NT2/D1 (cell line): ENCODE results near the gene CHST4.
"Not testable (repeated sequence)": the region's sequence is repeated elsewhere in the genome, so short reads cannot be mapped to it uniquely, and the experiment has no call there.

Source experiments
- DNase-seq: peaks from one replicate; pipeline ENCODE4 v3.0.0-alpha.2; 2011; ENCODE audit warnings: low read depth, low spot score
- H3K27me3 ChIP-seq: 2 replicates; pipeline ENCODE4 v1.6.0; 2011; ENCODE audit warnings: mild to moderate bottlenecking; ENCODE audit not compliant: insufficient read length, insufficient read depth
- H3K36me3 ChIP-seq: 2 replicates; pipeline ENCODE4 v1.6.1; 2011; ENCODE audit warnings: mild to moderate bottlenecking, low read length, mixed read lengths; ENCODE audit not compliant: insufficient read depth, insufficient read length
- H3K4me1 ChIP-seq: 2 replicates; pipeline ENCODE4 v1.5.1; 2011; ENCODE audit not compliant: insufficient read depth, insufficient read length
- H3K4me3 ChIP-seq: 2 replicates; pipeline ENCODE4 v1.5.1; 2011; ENCODE audit warnings: low read depth; ENCODE audit not compliant: insufficient read length
- H3K9ac ChIP-seq: 2 replicates; pipeline ENCODE4 v1.6.0; 2011; ENCODE audit warnings: low read depth; ENCODE audit not compliant: insufficient read length
- H3K9me3 ChIP-seq: 2 replicates; pipeline ENCODE4 v1.5.1; 2011; ENCODE audit warnings: mild to moderate bottlenecking, low read length; ENCODE audit not compliant: insufficient read depth
- SUZ12 ChIP-seq: IDR thresholded peaks from 2 replicates; pipeline ENCODE4 v1.6.1; 2011; ENCODE audit not compliant: insufficient read length, insufficient read depth; ENCODE audit errors: extremely low read depth
- YY1 ChIP-seq: IDR thresholded peaks from 2 replicates; pipeline ENCODE4 v1.6.1; 2011; ENCODE audit not compliant: insufficient read length, insufficient read depth
- ZNF274 ChIP-seq: IDR thresholded peaks from 2 replicates; pipeline ENCODE4 v1.6.1; 2011; ENCODE audit warnings: mild to moderate bottlenecking, low read depth, low read length

Gene CHST4

DNA sequence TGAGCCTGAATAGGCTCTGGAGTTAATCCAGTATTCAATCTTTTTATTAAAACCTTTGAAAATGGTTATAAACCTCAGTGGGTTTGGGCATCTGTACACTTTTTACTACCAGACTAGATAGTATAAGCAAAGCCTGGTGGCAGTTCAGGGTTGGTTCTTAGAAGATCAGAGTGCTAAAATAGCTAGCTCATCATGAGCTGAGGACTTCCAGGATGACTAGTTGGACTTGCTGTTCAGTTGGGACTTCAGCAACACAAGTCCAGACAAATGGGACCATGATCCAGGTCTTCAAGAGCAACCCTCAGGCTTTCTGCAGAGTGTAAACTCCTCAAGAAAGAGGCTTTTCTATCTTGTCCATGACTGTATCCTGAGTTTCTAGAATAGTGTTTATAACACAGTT lies 35.9 kb upstream of the CHST4 start:
- no peaks in the 10 kb centered on the region for H3K4me1 ChIP-seq
- H3K9me3 ChIP-seq = no peaks in the 10 kb centered on the region
- no peaks in the 10 kb centered on the region for H3K27me3 ChIP-seq
- TF ChIP-seq SUZ12 (no peak), YY1 (no peak), ZNF274 (no peak)
- no peak for DNase-seq
- H3K9ac ChIP-seq = no peak overlapping the region
- H3K4me3 ChIP-seq = no peak overlapping the region
- H3K36me3 ChIP-seq = no peaks in the 10 kb centered on the region

DNA sequence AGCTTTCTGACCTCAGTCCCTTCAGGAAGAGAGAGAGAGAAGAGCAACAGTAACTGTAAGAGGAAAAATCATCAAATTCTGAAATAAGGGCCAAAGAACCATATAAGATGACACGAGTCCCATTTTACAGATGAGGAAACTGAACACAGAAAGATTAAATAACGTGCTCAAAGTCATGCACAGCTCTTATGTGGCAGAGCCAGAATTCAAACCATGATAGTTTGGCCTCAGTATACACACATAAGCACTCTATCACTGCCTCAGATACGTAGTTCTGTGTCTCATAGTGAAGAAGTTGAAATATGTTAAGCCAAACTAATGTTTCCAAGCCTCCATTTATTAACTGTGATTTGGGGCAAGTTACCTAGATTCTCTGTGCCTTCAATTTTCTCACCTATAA lies 35.2 kb upstream of the CHST4 start:
- no peaks in the 10 kb centered on the region for H3K9me3 ChIP-seq
- no peaks in the 10 kb centered on the region for H3K4me1 ChIP-seq
- DNase-seq = no peak
- H3K4me3 ChIP-seq = no peak overlapping the region
- no peak for TF ChIP-seq YY1
- no peak overlapping the region for H3K9ac ChIP-seq
- no peaks in the 10 kb centered on the region for H3K36me3 ChIP-seq
- H3K27me3 ChIP-seq = no peaks in the 10 kb centered on the region

DNA sequence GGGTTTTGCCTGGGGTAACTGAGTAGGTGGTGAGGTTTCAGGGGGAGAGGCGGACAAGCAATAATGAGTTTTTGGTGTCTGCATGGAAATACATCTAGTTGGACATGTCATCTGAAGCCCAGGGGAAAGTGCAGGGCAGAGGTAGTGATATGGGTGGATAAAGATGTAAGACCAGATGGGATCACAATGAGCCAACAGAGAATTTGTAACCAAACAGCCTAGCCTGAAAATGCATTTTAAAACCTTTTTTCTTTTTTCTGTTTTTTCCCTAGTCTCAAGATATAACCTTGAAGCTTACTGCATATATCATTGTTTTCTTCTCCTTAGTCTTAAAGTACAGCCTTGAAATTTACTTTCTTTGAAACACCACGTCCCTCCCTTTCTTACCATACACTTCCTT lies 33.4 kb upstream of the CHST4 start:
- Histone ChIP-seq H3K27me3 (no peaks in the 10 kb centered on the region), H3K4me3 (no peak overlapping the region), H3K9ac (no peak overlapping the region), H3K4me1 (no peaks in the 10 kb centered on the region), H3K9me3 (no peaks in the 10 kb centered on the region), H3K36me3 (no peaks in the 10 kb centered on the region)
- TF ChIP-seq YY1 (no peak), ZNF274 (no peak), SUZ12 (no peak)
- no peak for DNase-seq

DNA sequence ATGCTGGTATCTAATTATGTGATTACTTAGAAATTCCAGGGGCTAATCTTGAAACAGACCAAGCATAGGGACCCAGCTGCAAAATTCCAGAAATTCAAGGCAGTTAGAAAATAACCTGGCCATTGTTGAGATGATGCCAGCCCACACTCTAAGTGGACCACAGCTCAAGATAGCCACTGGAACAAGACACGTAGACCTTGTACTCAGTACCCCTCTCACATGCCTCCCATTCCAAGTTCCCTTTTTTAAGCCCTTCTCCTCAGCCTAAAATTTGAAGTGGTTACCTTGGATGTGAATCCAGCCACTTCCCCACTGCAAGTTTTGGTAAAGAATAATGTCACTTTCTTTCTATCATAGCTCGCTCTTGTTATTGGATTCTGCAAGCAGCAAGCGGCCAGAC lies 33.0 kb upstream of the CHST4 start:
- H3K36me3 ChIP-seq = no peaks in the 10 kb centered on the region
- no peak overlapping the region for H3K4me3 ChIP-seq
- H3K9me3 ChIP-seq = no peaks in the 10 kb centered on the region
- no peak for TF ChIP-seq ZNF274
- TF ChIP-seq YY1 = no peak
- TF ChIP-seq SUZ12 = no peak
- no peaks in the 10 kb centered on the region for H3K27me3 ChIP-seq
- H3K4me1 ChIP-seq = no peaks in the 10 kb centered on the region
- no peak for DNase-seq
- no peak overlapping the region for H3K9ac ChIP-seq

DNA sequence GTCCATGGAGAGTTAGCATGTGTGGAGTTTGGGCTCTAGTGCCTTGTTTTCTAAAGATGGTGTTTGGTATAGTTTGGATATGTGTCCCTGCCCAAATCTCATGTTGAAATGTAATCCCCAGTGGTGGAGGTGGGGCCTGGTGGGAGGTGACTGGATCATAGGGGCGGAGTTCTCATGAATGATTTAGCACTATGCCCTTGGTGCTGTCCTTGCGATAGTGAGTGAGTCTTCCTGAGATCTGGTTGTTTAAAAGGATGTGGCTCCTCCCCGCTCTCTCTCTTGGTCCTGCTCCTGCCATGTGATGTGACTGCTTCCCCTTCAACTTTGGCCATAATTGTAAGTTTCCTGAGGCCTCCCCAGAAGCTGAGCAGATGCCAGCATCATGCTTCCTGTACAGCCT lies 28.2 kb upstream of the CHST4 start:
- TF ChIP-seq ZNF274 (no peak), SUZ12 (no peak), YY1 (no peak)
- no peaks in the 10 kb centered on the region for H3K36me3 ChIP-seq
- H3K4me3 ChIP-seq = no peak overlapping the region
- H3K9ac ChIP-seq = no peak overlapping the region
- DNase-seq = no peak
- no peaks in the 10 kb centered on the region for H3K9me3 ChIP-seq
- no peaks in the 10 kb centered on the region for H3K4me1 ChIP-seq
- no peaks in the 10 kb centered on the region for H3K27me3 ChIP-seq

DNA sequence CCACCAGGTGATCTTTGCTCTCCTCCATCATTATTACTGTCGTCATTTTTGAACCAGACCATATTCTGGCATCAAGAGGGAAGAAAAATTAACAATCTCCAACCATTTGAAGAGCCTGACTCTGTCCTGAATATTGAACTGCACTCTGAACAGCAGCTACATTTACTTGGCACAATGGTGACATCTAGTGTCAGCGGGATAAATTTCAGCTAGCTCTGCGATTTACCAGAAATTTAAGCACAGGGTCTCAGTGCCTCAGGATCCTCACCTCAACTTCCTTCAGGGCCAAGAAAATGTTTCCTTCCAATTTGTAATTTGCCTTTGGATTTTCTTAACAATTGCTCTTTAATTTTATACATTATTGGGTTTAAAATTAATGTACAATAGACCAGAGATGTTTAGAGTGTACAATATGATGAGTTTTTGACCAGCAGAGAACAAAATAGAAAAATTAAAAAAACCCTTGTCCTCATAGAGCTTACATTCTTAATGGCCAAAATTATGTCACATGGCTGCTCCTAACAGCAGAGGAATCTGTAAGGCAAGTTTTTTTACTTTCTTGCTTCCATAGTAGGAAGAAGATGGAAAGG lies 26.4 kb upstream of the CHST4 start:
- Histone ChIP-seq H3K9me3 (no peaks in the 10 kb centered on the region), H3K4me3 (no peak overlapping the region), H3K4me1 (no peaks in the 10 kb centered on the region), H3K27me3 (no peaks in the 10 kb centered on the region), H3K9ac (no peak overlapping the region), H3K36me3 (no peaks in the 10 kb centered on the region)
- TF ChIP-seq ZNF274 = no peak
- TF ChIP-seq SUZ12 = no peak
- TF ChIP-seq YY1 = no peak
- peak; percentile 66 for DNase-seq

DNA sequence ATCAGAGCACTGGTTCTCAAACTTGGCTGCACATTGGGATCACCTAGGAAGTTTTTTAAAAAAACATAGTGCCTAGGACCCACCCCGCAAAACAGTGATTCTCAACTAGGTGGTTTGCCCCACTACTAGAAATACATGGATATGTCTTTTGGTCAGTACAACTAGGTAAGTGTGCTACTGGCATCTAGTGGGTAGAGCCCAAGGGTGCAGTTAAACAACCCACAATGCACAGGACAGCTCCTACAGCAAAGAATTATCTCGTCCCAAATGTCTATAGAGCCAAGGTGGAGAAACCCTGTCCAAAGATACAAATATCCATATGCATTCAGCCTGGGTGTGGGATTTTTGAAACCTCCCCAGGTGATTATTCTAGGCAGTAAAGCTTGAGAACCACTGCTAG lies 25.3 kb upstream of the CHST4 start:
- no peak for DNase-seq
- TF ChIP-seq ZNF274 = no peak
- TF ChIP-seq YY1 = no peak
- no peak for TF ChIP-seq SUZ12
- H3K36me3 ChIP-seq = no peaks in the 10 kb centered on the region

DNA sequence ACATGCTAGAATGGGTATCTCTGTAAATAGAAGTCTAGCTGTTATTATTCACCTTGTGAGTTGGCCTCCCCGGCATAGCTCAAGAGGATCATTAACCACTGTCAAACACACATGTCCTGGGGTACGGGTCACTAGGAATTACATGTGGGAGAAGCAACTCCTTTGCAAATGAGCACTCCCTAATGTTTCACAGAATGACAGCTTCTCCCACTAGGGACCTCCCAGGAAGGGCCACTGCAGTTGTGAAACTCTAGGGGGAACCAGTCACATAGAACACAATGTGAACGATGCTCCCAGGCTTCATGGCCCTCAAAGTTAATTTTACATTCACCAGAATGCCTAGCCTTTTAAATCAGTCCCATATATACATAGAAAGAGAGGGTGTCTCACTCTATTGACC lies 24.7 kb upstream of the CHST4 start:
- DNase-seq = no peak
- Histone ChIP-seq H3K27me3 (no peaks in the 10 kb centered on the region), H3K9me3 (no peaks in the 10 kb centered on the region), H3K9ac (no peak overlapping the region), H3K36me3 (no peaks in the 10 kb centered on the region), H3K4me1 (no peaks in the 10 kb centered on the region), H3K4me3 (no peak overlapping the region)
- TF ChIP-seq SUZ12 (no peak), YY1 (no peak), ZNF274 (no peak)

More for the DNA sequence above, 25.3 kb upstream of the CHST4 start:
- Histone ChIP-seq H3K4me3 (no peak overlapping the region), H3K4me1 (no peaks in the 10 kb centered on the region), H3K27me3 (no peaks in the 10 kb centered on the region), H3K9me3 (no peaks in the 10 kb centered on the region), H3K9ac (no peak overlapping the region)

DNA sequence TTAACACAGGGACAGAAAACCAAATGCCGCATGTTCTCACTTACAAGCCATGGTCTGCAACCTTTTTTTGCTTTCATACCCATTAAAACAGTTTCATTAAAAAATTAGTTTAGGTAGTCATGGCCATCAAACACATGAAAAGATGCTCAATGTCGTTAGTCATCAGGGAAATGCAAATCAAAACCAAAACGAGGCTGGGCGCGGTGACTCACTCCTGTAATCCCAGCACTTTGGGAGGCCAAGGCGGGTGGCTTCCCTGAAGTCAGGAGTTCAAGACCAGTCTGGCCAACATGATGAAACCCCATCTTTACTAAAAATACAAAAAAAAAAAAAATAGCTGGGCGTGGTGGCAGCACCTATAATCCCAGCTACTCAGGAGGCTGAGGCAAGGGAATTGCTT lies 22.2 kb upstream of the CHST4 start:
- not testable (repeated sequence) for DNase-seq, H3K36me3 ChIP-seq, H3K9me3 ChIP-seq, H3K4me3 ChIP-seq, H3K4me1 ChIP-seq, H3K27me3 ChIP-seq, H3K9ac ChIP-seq
